ENCODE results near the gene SCAF4.
"Not testable (repeated sequence)": the region's sequence is repeated elsewhere in the genome, so short reads cannot be mapped to it uniquely, and the experiment has no call there.

DNA sequence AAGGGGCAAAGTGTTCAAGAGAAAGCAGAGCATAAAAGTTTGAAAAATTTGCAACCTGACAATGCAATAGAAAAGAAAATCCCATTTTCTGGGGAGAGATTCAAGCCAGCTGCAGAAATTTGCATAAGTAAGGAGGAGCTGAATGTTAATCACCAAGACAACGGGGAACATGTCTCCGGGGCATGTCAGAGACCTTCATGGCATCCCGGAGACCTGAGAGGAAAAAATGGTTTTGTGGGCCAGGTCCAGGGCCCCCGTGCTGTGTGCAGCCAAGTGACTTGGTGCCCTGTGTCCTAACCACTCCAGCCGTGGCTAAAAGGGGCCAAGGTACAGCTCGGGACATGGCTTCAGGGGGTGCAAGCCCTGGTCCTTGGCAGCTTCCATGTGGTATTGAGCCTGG lies 33.9 kb upstream of the SCAF4 start:
- not testable (repeated sequence) for TF ChIP-seq POLR2AphosphoS5 (IDR thresholded peaks at IDR 0.05; ENCODE audit: low read depth, low read length); EZH2 (IDR thresholded peaks at IDR 0.05; ENCODE audit: low read depth, low read length, severe bottlenecking); SP1 (IDR thresholded peaks at IDR 0.05; ENCODE audit: low read depth, low read length); BACH1 (IDR thresholded peaks at IDR 0.05; ENCODE audit: low read length); RAD21 (IDR thresholded peaks at IDR 0.05 in 1 of 2, conservative IDR thresholded peaks at IDR 0.05 in 1 of 2; ENCODE audit: low read depth in 2 of 2, low read length in 2 of 2); CBX8 (IDR thresholded peaks at IDR 0.05; ENCODE audit: borderline replicate concordance, low read depth, low read length); ATF3 (IDR thresholded peaks at IDR 0.05; ENCODE audit: insufficient read depth, low read depth, low read length); EGR1 (IDR thresholded peaks at IDR 0.05; ENCODE audit: borderline replicate concordance, low read depth, low read length); EP300 (IDR thresholded peaks at IDR 0.05; ENCODE audit: borderline replicate concordance in 1 of 2, low read depth in 2 of 2, low read length in 2 of 2); TCF12 (IDR thresholded peaks at IDR 0.05; ENCODE audit: low read depth, low read length)
